HL-60 (cell line): ENCODE results near the gene KLHDC3.

Experiments
- DNase-seq, 2 experiments: peaks; one replicate each; pipeline ENCODE4 v3.0.0-alpha.2; 2010 to 2020; ENCODE audit warnings: low read depth in 1 of 2, low spot score in 1 of 2
- H3K27ac ChIP-seq: fragments of 250-450 bp; sonication (Bioruptor Pico); replicated peaks from 2 replicates; pipeline ENCODE4 v1.5.1; 2020; ENCODE audit warnings: mild to moderate bottlenecking, moderate library complexity
- H3K27me3 ChIP-seq: fragments of 250-450 bp; sonication (Bioruptor Pico); 2 replicates; pipeline ENCODE4 v1.5.1; 2021; ENCODE audit warnings: mild to moderate bottlenecking, moderate library complexity; ENCODE audit not compliant: insufficient read depth, poor library complexity, severe bottlenecking
- H3K4me3 ChIP-seq: replicated peaks from 2 replicates; pipeline ENCODE4 v1.5.1; 2011; ENCODE audit warnings: mild to moderate bottlenecking, control low read depth, low read length; ENCODE audit not compliant: insufficient read depth
- GABPA ChIP-seq: IDR thresholded peaks from 2 replicates; pipeline ENCODE4 v1.6.1; 2012; ENCODE audit warnings: low read depth
- POLR2AphosphoS5 ChIP-seq: IDR thresholded peaks from 2 replicates; pipeline ENCODE4 v1.6.1; 2012; ENCODE audit warnings: low read depth
- SPI1 ChIP-seq: IDR thresholded peaks from 2 replicates; pipeline ENCODE4 v1.6.1; 2012; ENCODE audit warnings: low read depth, mild to moderate bottlenecking, borderline replicate concordance
- TF ChIP-seq, protein P1 (sequence below): IDR thresholded peaks from one replicate; pipeline ENCODE4 v1.5.1; 2011; ENCODE audit warnings: low read length, control low read depth, inconsistent platforms; ENCODE audit not compliant: insufficient read depth
- TF ChIP-seq, protein P2 (sequence below): IDR thresholded peaks from 2 replicates; pipeline ENCODE4 v1.6.1; 2012; ENCODE audit warnings: low read depth; ENCODE audit not compliant: insufficient replicate concordance

KLHDC3 gene

DNA sequence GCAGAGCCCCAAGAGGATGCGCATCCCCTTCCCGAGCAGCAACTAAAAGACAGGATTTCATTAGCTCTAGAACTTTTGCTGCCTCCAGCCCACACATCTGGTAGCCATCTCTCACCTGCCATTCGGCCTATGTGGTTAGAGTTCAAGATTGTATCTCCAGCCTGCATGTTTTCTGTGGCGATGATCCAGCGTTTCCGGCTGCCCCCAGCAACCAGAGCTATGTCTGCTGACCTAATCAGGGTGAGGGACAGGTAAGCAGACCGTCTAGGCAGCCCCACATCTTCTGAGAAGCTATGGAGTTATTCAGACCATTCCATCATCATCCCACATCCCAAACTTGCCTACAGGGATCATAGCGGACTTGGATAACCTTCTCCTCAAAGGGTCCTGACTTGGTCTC is 41.9 kb downstream of the KLHDC3 start:
- no peak for DNase-seq
- TF ChIP-seq SPI1 (no peak), POLR2AphosphoS5 (no peak), GABPA (no peak)
- TF ChIP-seq, protein P1, sequence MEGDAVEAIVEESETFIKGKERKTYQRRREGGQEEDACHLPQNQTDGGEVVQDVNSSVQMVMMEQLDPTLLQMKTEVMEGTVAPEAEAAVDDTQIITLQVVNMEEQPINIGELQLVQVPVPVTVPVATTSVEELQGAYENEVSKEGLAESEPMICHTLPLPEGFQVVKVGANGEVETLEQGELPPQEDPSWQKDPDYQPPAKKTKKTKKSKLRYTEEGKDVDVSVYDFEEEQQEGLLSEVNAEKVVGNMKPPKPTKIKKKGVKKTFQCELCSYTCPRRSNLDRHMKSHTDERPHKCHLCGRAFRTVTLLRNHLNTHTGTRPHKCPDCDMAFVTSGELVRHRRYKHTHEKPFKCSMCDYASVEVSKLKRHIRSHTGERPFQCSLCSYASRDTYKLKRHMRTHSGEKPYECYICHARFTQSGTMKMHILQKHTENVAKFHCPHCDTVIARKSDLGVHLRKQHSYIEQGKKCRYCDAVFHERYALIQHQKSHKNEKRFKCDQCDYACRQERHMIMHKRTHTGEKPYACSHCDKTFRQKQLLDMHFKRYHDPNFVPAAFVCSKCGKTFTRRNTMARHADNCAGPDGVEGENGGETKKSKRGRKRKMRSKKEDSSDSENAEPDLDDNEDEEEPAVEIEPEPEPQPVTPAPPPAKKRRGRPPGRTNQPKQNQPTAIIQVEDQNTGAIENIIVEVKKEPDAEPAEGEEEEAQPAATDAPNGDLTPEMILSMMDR = no peak
- TF ChIP-seq, protein P2, sequence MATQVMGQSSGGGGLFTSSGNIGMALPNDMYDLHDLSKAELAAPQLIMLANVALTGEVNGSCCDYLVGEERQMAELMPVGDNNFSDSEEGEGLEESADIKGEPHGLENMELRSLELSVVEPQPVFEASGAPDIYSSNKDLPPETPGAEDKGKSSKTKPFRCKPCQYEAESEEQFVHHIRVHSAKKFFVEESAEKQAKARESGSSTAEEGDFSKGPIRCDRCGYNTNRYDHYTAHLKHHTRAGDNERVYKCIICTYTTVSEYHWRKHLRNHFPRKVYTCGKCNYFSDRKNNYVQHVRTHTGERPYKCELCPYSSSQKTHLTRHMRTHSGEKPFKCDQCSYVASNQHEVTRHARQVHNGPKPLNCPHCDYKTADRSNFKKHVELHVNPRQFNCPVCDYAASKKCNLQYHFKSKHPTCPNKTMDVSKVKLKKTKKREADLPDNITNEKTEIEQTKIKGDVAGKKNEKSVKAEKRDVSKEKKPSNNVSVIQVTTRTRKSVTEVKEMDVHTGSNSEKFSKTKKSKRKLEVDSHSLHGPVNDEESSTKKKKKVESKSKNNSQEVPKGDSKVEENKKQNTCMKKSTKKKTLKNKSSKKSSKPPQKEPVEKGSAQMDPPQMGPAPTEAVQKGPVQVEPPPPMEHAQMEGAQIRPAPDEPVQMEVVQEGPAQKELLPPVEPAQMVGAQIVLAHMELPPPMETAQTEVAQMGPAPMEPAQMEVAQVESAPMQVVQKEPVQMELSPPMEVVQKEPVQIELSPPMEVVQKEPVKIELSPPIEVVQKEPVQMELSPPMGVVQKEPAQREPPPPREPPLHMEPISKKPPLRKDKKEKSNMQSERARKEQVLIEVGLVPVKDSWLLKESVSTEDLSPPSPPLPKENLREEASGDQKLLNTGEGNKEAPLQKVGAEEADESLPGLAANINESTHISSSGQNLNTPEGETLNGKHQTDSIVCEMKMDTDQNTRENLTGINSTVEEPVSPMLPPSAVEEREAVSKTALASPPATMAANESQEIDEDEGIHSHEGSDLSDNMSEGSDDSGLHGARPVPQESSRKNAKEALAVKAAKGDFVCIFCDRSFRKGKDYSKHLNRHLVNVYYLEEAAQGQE = no peak
- no peak overlapping the region for H3K4me3 ChIP-seq
- H3K27ac ChIP-seq = no peak overlapping the region
- no peaks in the 10 kb centered on the region for H3K27me3 ChIP-seq

DNA sequence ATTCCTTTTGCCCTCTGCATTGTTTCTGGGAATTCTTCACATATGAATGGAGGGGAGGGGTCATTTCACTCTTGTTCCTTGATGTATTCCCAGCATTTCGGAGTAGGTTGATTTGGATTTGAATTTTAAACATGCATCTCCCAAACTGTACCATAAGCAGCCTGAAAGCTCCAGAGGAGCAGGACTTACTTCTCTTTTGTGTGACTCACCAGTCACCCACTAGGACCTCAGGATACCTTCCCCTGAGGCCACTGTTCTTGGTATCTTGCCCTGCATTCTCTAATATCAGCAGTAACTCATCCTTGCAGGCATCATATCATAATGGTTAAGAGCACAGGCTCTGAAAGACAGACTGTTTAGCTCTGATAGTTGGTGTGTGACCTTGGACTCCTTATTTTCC is 44.5 kb downstream of the KLHDC3 start:
- Histone ChIP-seq H3K27me3 (no peaks in the 10 kb centered on the region), H3K27ac (peak overlapping the region; percentile 86), H3K4me3 (peak overlapping the region; percentile 99)
- TF ChIP-seq, protein P1 = no peak
- TF ChIP-seq GABPA (no peak), POLR2AphosphoS5 (no peak), SPI1 (no peak)
- TF ChIP-seq, protein P2 = no peak
- DNase-seq = peak in 1 of 2 experiments; percentile 16

DNA sequence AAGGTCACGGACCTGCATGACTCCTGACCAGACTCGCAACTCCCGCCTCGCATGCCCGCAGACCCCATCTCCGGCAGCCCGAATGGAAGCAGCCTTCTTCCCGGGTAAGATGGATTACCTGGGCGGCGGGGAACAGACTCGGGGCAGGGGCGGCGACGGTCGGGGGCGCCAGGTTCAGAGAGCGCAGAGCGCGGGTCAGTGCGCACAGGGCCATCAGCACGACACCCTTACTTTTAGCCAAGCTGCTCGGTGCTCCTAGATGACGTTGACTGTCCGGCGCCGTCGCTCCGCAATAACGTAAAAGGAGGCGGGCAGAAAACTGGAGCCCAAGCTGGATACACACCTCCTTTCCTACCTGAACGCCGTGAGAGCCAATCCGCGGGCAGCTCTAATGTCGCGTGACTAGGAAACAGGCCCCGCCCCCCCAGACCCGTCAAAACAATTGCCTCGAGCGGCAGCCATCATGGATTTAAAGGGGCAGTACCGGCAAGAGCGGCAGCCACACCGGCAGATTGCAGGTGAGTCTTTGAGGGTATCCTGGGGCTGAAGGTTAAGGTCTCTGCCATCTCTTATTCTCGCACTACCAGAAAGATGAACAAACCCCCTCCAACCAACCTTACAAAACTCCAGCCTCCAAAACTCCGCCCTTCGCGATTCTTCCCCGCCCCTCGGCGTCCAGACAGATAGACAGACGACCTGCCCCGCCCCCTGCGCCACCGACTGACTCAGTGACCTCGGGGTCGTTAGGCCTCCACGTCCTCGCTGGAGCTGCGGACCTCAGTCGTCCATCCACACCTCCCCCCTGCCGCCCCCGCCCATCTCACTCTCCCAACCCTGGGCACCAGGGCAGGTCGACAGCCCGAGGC is 45.4 kb downstream of the KLHDC3 start, which contains the start of the genes KLC4 and MRPL2:
Gene KLC4 (plus strand): TSS at position 464 of the 866 bp plus-strand sequence. CDS start 1,705 bp downstream, outside the sequence.
Gene MRPL2 (minus strand): TSS at position 267 of the 866 bp plus-strand sequence. CDS start 53 bp downstream, at position 214.
- peak; percentile 96 to 99 for DNase-seq
- H3K27me3 ChIP-seq = no peaks in the 10 kb centered on the region
- peak within 1 kb of the TSS; percentile 86 for H3K27ac ChIP-seq
- TF ChIP-seq POLR2AphosphoS5 (peak; percentile 89), SPI1 (no peak)
- peak within 1 kb of the TSS; percentile 99 for H3K4me3 ChIP-seq

DNA sequence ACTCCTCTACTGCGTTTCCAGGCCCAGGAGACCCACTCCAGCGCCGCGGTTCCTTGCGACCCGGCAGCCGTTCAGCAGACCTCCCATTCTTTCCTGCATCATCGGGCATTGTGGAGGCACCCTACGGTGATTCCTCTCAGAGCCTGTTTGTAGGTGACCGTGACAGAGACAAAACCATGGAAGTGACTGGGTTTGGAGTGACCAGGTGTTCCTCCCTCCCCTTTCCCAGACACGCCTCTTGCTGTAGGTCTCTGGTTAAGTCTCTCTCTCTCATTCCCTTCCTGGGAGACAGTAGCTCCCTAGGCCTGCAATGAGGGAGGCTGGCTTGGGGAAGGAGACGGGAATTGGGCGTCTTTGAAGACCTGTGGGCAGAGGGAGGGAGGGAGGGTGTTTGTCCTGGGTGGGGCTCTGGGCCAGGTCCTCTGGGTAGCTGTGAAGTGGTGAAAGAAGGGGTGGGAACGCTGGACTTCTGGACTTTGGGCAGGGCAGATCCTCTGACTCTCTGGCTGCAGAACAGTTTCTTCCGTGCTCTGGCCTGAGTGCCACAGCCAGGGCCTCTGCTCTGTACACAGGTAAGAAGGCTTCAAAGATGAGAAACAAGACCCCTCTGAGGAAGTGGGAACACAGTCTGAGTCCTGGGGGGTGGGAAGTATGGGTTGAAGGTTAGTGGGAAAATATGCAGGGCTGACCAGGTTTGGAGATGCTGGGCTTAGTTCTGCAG is 46.1 kb downstream of the KLHDC3 start:
- TF ChIP-seq, protein P1 = no peak
- no peak for TF ChIP-seq GABPA
- TF ChIP-seq SPI1 = no peak
- DNase-seq = peak; percentile 3 to 33
- Histone ChIP-seq H3K4me3 (peak overlapping the region; percentile 62), H3K27ac (peak overlapping the region; percentile 86), H3K27me3 (no peaks in the 10 kb centered on the region)
